SK-N-SH (cell line): Measurements from ENCODE around the gene PRKG1. TPM values are rescaled to one million over a fixed set of nuclear protein-coding genes. Genes with fewer than 3 reads are reported as not detected.
A peak's percentile ranks its signal among the peaks of the same experiment; 100 is the strongest.

Experiments used
- CTCF ChIA-PET: fragments of 300-600, 350-600 bp; formaldehyde crosslinking; extraction: SDS; loops from one replicate; lab custom pipeline; 2021; lab: Yijun Ruan, JAX
- POLR2A ChIA-PET: fragments of 350-600 bp; sonication (Branson Sonifier 250); formaldehyde crosslinking; extraction: SDS; loops from one replicate; lab custom pipeline; 2020; ENCODE audit warnings: antibody characterized with exemption, inconsistent platforms; lab: Yijun Ruan, JAX
- DNase-seq: peaks from one replicate; pipeline ENCODE4 v3.0.0; 2012
- H2AFZ ChIP-seq: fragments of 200-600 bp; sonication (generic); 2 replicates; pipeline ENCODE4 v1.8.1; 2016; ENCODE audit warnings: antibody characterized with exemption, mild to moderate bottlenecking, low read depth
- H3F3A ChIP-seq: fragments of 200-600 bp; sonication (generic); replicated peaks from 2 replicates; pipeline ENCODE3; 2016; ENCODE audit warnings: antibody characterized with exemption, mild to moderate bottlenecking; ENCODE audit not compliant: insufficient read depth
- H3K27ac ChIP-seq, 2 experiments: fragments of 200-500 bp in 1 of 2; fragments of 200-600 bp in 1 of 2; sonication (Bioruptor generic) in 1 of 2; sonication (generic), shearing (Covaris generic) in 1 of 2; 2 replicates each; pipeline versions ENCODE4 v1.5.1 to v1.6.1; 2014 to 2016; ENCODE audit warnings: low read depth in 2 of 2, inconsistent platforms in 1 of 2, low read length in 1 of 2, mild to moderate bottlenecking in 1 of 2, mixed read lengths in 1 of 2
- H3K27me3 ChIP-seq: fragments of 200-600 bp; sonication (generic), shearing (Covaris generic); 2 replicates; pipeline ENCODE4 v1.6.1; 2016; ENCODE audit warnings: mixed run types; ENCODE audit not compliant: insufficient read depth
- H3K36me3 ChIP-seq, 2 experiments: fragments of 200-500 bp in 1 of 2; fragments of 200-600 bp in 1 of 2; sonication (Bioruptor generic) in 1 of 2; sonication (generic) in 1 of 2; replicated peaks in 1 of 2; 2 replicates each; pipeline versions ENCODE3 to v1.5.1; 2014 to 2016; ENCODE audit warnings: low read length in 1 of 2, mild to moderate bottlenecking in 1 of 2; ENCODE audit not compliant: insufficient read depth in 2 of 2, control insufficient read depth in 1 of 2
- H3K4me1 ChIP-seq, 2 experiments: fragments of 200-500 bp in 1 of 2; fragments of 200-600 bp in 1 of 2; sonication (Bioruptor generic) in 1 of 2; sonication (generic), shearing (Covaris generic) in 1 of 2; 2 replicates each; pipeline versions ENCODE4 v1.5.1 to v1.6.1; 2014 to 2016; ENCODE audit warnings: low read depth in 1 of 2, low read length in 1 of 2, mixed run types in 1 of 2; ENCODE audit not compliant: insufficient read depth in 2 of 2, control insufficient read depth in 1 of 2
- H3K4me2 ChIP-seq: fragments of 200-600 bp; sonication (generic), shearing (Covaris generic); 2 replicates; pipeline ENCODE4 v1.6.1; 2017; ENCODE audit warnings: mixed run types
- H3K4me3 ChIP-seq, 2 experiments: fragments of 200-500 bp in 1 of 2; fragments of 200-600 bp in 1 of 2; sonication (Bioruptor generic) in 1 of 2; sonication (generic), shearing (Covaris generic) in 1 of 2; 2 replicates each; pipeline versions ENCODE4 v1.5.1 to v1.8.1; 2014 to 2016; ENCODE audit warnings: low read depth in 2 of 2, inconsistent platforms in 1 of 2, low read length in 1 of 2, mild to moderate bottlenecking in 1 of 2, mixed read lengths in 1 of 2, moderate library complexity in 1 of 2
- H3K79me2 ChIP-seq: fragments of 200-600 bp; sonication (generic); 2 replicates; pipeline ENCODE4 v1.8.1; 2017; ENCODE audit warnings: mild to moderate bottlenecking; ENCODE audit not compliant: insufficient read depth
- H3K9ac ChIP-seq: fragments of 200-600 bp; sonication (generic); 2 replicates; pipeline ENCODE4 v1.6.1; 2017; ENCODE audit warnings: mixed run types
- H3K9me2 ChIP-seq: fragments of 200-600 bp; sonication (generic); 2 replicates; pipeline ENCODE4 v1.6.1; 2017; ENCODE audit warnings: mixed run types
- H3K9me3 ChIP-seq: fragments of 200-600 bp; sonication (generic); 2 replicates; pipeline ENCODE4 v1.6.1; 2017; ENCODE audit warnings: mixed run types, mild to moderate bottlenecking, moderate library complexity
- H4K20me1 ChIP-seq: fragments of 200-600 bp; sonication (generic); 2 replicates; pipeline ENCODE4 v1.6.1; 2017; ENCODE audit warnings: mild to moderate bottlenecking, mixed run types; ENCODE audit not compliant: insufficient read depth
- CHD2 ChIP-seq: fragments of 150-350 bp; IDR thresholded peaks from 2 replicates; pipeline ENCODE4 v1.6.1; 2018; ENCODE audit warnings: low read length; ENCODE audit not compliant: partially characterized antibody
- CTCF ChIP-seq: fragments of 200-600 bp; sonication (generic); IDR thresholded peaks from 2 replicates; pipeline ENCODE4 v1.6.1; 2017; ENCODE audit warnings: antibody characterized with exemption, mild to moderate bottlenecking, moderate library complexity
- ELF1 ChIP-seq: IDR thresholded peaks from 2 replicates; pipeline ENCODE4 v1.4.0; 2012
- EZH2phosphoT487 ChIP-seq: fragments of 200-600 bp; sonication (generic); IDR thresholded peaks from 2 replicates; pipeline ENCODE4 v1.6.1; 2017; ENCODE audit warnings: low read depth, mixed run types, mild to moderate bottlenecking, antibody characterized with exemption, moderate library complexity, borderline replicate concordance
- FOSL2 ChIP-seq: IDR thresholded peaks from 2 replicates; pipeline ENCODE4 v1.4.0; 2012; ENCODE audit warnings: low read depth, mild to moderate bottlenecking, moderate library complexity, borderline replicate concordance
- FOXJ3 ChIP-seq: sonication (generic); formaldehyde crosslinking; IDR thresholded peaks from 2 replicates; pipeline ENCODE4 v1.5.1; 2020; ENCODE audit warnings: mild to moderate bottlenecking, missing genetic modification reagents
- GABPA ChIP-seq: IDR thresholded peaks from 2 replicates; pipeline ENCODE4 v1.4.0; 2012; ENCODE audit warnings: low read depth, mild to moderate bottlenecking
- GATA2 ChIP-seq: sonication (generic); formaldehyde crosslinking; IDR thresholded peaks from 2 replicates; pipeline ENCODE4 v1.5.0; 2020; ENCODE audit warnings: mild to moderate bottlenecking, missing genetic modification reagents
- MEF2A ChIP-seq: IDR thresholded peaks from 2 replicates; pipeline ENCODE4 v1.4.0; 2012; ENCODE audit warnings: low read depth, borderline replicate concordance
- MXI1 ChIP-seq: IDR thresholded peaks from 2 replicates; pipeline ENCODE4 v1.6.1; 2012; ENCODE audit warnings: mild to moderate bottlenecking, low read depth, low read length, improper control_type of control experiment
- NFIC ChIP-seq: IDR thresholded peaks from 2 replicates; pipeline ENCODE4 v1.4.0; 2012; ENCODE audit warnings: borderline replicate concordance
- PBX3 ChIP-seq: IDR thresholded peaks from 2 replicates; pipeline ENCODE4; 2012
- RAD21 ChIP-seq: IDR thresholded peaks from 2 replicates; pipeline ENCODE4 v1.6.1; 2012; ENCODE audit warnings: mild to moderate bottlenecking, low read length
- SMC3 ChIP-seq: IDR thresholded peaks from 2 replicates; pipeline ENCODE4 v1.6.1; 2012; ENCODE audit warnings: low read depth, low read length, improper control_type of control experiment
- TCF12 ChIP-seq: IDR thresholded peaks from 2 replicates; pipeline ENCODE4 v1.4.0; 2012
- USF1 ChIP-seq: IDR thresholded peaks from 2 replicates; pipeline ENCODE4 v1.4.0; 2012; ENCODE audit warnings: low read depth, borderline replicate concordance
- USF2 ChIP-seq: fragments of 150-350 bp; IDR thresholded peaks from 2 replicates; pipeline ENCODE4 v1.6.1; 2017; ENCODE audit warnings: antibody characterized with exemption, low read length, low read depth, borderline replicate concordance
- YY1 ChIP-seq: IDR thresholded peaks from 2 replicates; pipeline ENCODE4 v1.4.0; 2012; ENCODE audit warnings: low read depth, mild to moderate bottlenecking
- ZBTB33 ChIP-seq: IDR thresholded peaks from 2 replicates; pipeline ENCODE4 v1.4.0; 2012; ENCODE audit warnings: low read depth, borderline replicate concordance
- WGBS: methylation state at CpG from one replicate; pipeline ENCODE4 v1.1.6; 2017; ENCODE audit warnings: low lambda C conversion rate; 5-methylcytosine and 5-hydroxymethylcytosine counted together
- polyA plus RNA-seq, 3 experiments: library from polyadenylated mRNA; depleted of rRNA; stranded (reverse); fragments of >200 nt; gene quantifications; 2 replicates each; pipeline ENCODE4 v1.2.3, GENCODE V29; 2012

PRKG1 gene
- polyA plus RNA-seq, 1 of the 3 experiments (the other 2 are of a cell fraction): 4.1 TPM

GRCh38 chr10:51342381-51342780 is 268.1 kb downstream of the PRKG1 start:
- POLR2A ChIA-PET: no interaction called here
- H3K9ac ChIP-seq: no peak overlapping the region
- no peak for DNase-seq
- no peaks in the 10 kb centered on the region for H3F3A ChIP-seq
- CTCF ChIA-PET: interaction anchor here (0.6 to 1.6 kb wide), 2 partner anchors 11 to 610 kb away, joined by 3 to 4 read pairs; no protein-coding TSS in a partner anchor
- no peaks in the 10 kb centered on the region for H3K36me3 ChIP-seq
- no peaks in the 10 kb centered on the region for H3K79me2 ChIP-seq
- no peaks in the 10 kb centered on the region; a peak in 1 of 4 replicates for H3K4me1 ChIP-seq
- no peak overlapping the region for H3K4me2 ChIP-seq
- no peaks in the 10 kb centered on the region for H3K9me3 ChIP-seq
- H3K27ac ChIP-seq: peak overlapping the region; percentile 34 to 39; a peak in 2 of 4 replicates
- H3K9me2 ChIP-seq: no peaks in the 10 kb centered on the region
- WGBS: 35% methylated on average over 1 of the region's 1 CpG
- H4K20me1 ChIP-seq: no peaks in the 10 kb centered on the region
- H3K27me3 ChIP-seq: no peaks in the 10 kb centered on the region
- no peak overlapping the region for H2AFZ ChIP-seq
- TF ChIP-seq YY1 (no peak), NFIC (no peak; the same call in 1 of the 2 replicates), TCF12 (peak; percentile 22; the same call in 1 of the 2 replicates), FOXJ3 (no peak)
- H3K4me3 ChIP-seq: no peak overlapping the region

GRCh38 chr10:51343391-51343790 is 269.1 kb downstream of the PRKG1 start:
- Histone ChIP-seq H3K9ac (no peak overlapping the region), H3K79me2 (no peaks in the 10 kb centered on the region), H3K4me2 (no peak overlapping the region), H3K9me3 (no peaks in the 10 kb centered on the region), H3K4me1 (no peaks in the 10 kb centered on the region; a peak in 1 of 4 replicates), H3K36me3 (no peaks in the 10 kb centered on the region), H3K27ac (no peak overlapping the region), H2AFZ (no peak overlapping the region), H3K27me3 (no peaks in the 10 kb centered on the region), H3K9me2 (no peaks in the 10 kb centered on the region), H3F3A (no peaks in the 10 kb centered on the region), H4K20me1 (no peaks in the 10 kb centered on the region), H3K4me3 (no peak overlapping the region)
- 80% methylated on average over 1 of the region's 1 CpG for WGBS
- POLR2A ChIA-PET: no interaction called here
- DNase-seq: no peak
- no peak for TF ChIP-seq SMC3
- no peak for TF ChIP-seq ZBTB33
- no peak for TF ChIP-seq USF1
- no peak for TF ChIP-seq MEF2A
- TF ChIP-seq ELF1: no peak
- TF ChIP-seq EZH2phosphoT487: no peak
- TF ChIP-seq USF2: no peak
- no peak for TF ChIP-seq YY1
- TF ChIP-seq MXI1: no peak
- no peak for TF ChIP-seq GABPA
- TF ChIP-seq PBX3: no peak
- TF ChIP-seq CHD2: no peak
- no peak for TF ChIP-seq GATA2 (CRISPR knock-in tag)
- no peak for TF ChIP-seq RAD21
- no peak for TF ChIP-seq CTCF
- TF ChIP-seq TCF12: no peak
- no peak for TF ChIP-seq FOSL2
- CTCF ChIA-PET: interaction anchor here (0.8 to 1.6 kb wide), 2 partner anchors 12 to 15 kb away, joined by 3 to 4 read pairs; no protein-coding TSS in a partner anchor
